ENCODE data around the gene CRB2.

Gene CRB2

GRCh38 chr9:123371805-123372590 is 16.0 kb downstream of the CRB2 start:
- no peak for DNase-seq (ENCODE audit: extremely low read depth, low read depth)
- TF ChIP-seq, protein P1, sequence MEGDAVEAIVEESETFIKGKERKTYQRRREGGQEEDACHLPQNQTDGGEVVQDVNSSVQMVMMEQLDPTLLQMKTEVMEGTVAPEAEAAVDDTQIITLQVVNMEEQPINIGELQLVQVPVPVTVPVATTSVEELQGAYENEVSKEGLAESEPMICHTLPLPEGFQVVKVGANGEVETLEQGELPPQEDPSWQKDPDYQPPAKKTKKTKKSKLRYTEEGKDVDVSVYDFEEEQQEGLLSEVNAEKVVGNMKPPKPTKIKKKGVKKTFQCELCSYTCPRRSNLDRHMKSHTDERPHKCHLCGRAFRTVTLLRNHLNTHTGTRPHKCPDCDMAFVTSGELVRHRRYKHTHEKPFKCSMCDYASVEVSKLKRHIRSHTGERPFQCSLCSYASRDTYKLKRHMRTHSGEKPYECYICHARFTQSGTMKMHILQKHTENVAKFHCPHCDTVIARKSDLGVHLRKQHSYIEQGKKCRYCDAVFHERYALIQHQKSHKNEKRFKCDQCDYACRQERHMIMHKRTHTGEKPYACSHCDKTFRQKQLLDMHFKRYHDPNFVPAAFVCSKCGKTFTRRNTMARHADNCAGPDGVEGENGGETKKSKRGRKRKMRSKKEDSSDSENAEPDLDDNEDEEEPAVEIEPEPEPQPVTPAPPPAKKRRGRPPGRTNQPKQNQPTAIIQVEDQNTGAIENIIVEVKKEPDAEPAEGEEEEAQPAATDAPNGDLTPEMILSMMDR (IDR thresholded peaks at IDR 0.05; ENCODE audit: low read depth, low read length): no peak

DNA sequence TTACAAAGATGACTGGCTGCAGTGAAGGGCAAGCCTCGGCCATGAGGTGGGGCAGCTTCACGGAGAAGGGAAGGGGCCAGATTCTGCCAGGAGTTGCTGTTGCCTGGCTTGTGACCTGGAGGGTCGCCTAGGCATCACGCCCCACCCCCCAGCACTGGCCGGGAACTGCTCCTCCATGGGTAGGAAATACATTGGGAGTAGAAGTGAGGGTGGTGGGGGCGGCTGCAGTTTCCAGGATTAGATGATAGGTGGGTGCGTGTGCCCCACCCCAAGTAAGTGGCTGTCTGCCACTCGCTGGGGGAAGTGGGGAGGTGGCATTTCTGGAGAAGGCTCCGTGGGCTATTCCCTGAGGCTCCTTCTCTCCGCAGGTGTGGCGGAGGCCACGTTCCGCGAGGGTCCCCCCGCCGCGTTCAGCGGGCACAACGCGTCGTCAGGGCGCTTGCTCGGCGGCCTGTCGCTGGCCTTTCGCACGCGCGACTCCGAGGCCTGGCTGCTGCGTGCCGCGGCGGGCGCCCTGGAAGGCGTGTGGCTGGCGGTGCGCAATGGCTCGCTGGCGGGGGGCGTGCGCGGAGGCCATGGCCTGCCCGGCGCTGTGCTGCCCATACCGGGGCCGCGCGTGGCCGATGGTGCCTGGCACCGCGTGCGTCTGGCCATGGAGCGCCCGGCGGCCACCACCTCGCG is 16.9 kb downstream of the CRB2 start:
- TF ChIP-seq, protein P1 (IDR thresholded peaks at IDR 0.05; ENCODE audit: low read depth, low read length): no peak
- DNase-seq (ENCODE audit: extremely low read depth, low read depth): no peak

GRCh38 chr9:123373447-123373923 is 17.5 kb downstream of the CRB2 start:
- TF ChIP-seq, protein P1 (IDR thresholded peaks at IDR 0.05; ENCODE audit: low read depth, low read length): no peak
- no peak for DNase-seq (ENCODE audit: extremely low read depth, low read depth)

- DNase-seq (ENCODE audit: extremely low read depth, low read depth): no peak
- TF ChIP-seq, protein P1 (IDR thresholded peaks at IDR 0.05; ENCODE audit: low read depth, low read length): no peak
Observed at GRCh38 chr9:123373946-123374345, 17.9 kb downstream of the CRB2 start.

GRCh38 chr9:123375469-123376132 is 19.6 kb downstream of the CRB2 start:
- no peak for DNase-seq (ENCODE audit: extremely low read depth, low read depth)
- TF ChIP-seq, protein P1 (IDR thresholded peaks at IDR 0.05; ENCODE audit: low read depth, low read length): no peak

GRCh38 chr9:123376218-123377071 is 20.4 kb downstream of the CRB2 start:
- DNase-seq (ENCODE audit: extremely low read depth, low read depth): no peak
- TF ChIP-seq, protein P1 (IDR thresholded peaks at IDR 0.05; ENCODE audit: low read depth, low read length): no peak

Measured in AG09319 (cell line).